GM12878 (cell line): ENCODE results near the gene PDSS2. TPM values are rescaled to one million over a fixed set of nuclear protein-coding genes. Genes with fewer than 3 reads are reported as not detected.

ENCODE experiments used
- ATAC-seq: fragments of 200-7000 bp; cut with Tn5 transposase; 3 replicates; pipeline ENCODE4 v1.9.1; 2020; ENCODE audit warnings: mild to moderate bottlenecking, moderate library complexity
- BruUV-seq: library from RNA; stranded (reverse); fragments of 400-500 nt; replicated peaks from 2 replicates; lab custom pipeline; 2021; lab: Mats Ljungman, UMichigan
- CTCF ChIA-PET: fragments of 300-600 bp; sonication (Branson Sonifier 250); formaldehyde crosslinking; extraction: SDS; loops from one replicate; lab custom pipeline; 2021; ENCODE audit warnings: inconsistent platforms; lab: Yijun Ruan, JAX
- POLR2A ChIA-PET: fragments of 350-600 bp; formaldehyde crosslinking; extraction: SDS; loops from one replicate; lab custom pipeline; 2021; ENCODE audit warnings: inconsistent platforms; lab: Charles Lee
- RAD21 ChIA-PET: fragments of 300-600 bp; sonication (Branson Sonifier 250); formaldehyde crosslinking; loops from one replicate; lab custom pipeline; 2023; ENCODE audit warnings: antibody characterized with exemption; ENCODE audit not compliant: unreplicated experiment; lab: Charles Lee
- SMC1A ChIA-PET: fragments of 300-600 bp; sonication (Branson Sonifier 250); formaldehyde crosslinking; loops from one replicate; lab custom pipeline; 2023; ENCODE audit not compliant: unreplicated experiment, uncharacterized antibody; lab: Charles Lee
- DNase-seq: peaks from one replicate; pipeline ENCODE4 v3.0.0-alpha.2; 2011; ENCODE audit warnings: low read depth, low spot score
- FAIRE-seq: peaks from 3 replicates; lab custom pipeline; 2011; peaks lifted over from hg19 to GRCh38; lab: Jason Lieb, UNC
- H2AFZ ChIP-seq: 2 replicates; pipeline ENCODE4 v1.6.0; 2011; ENCODE audit warnings: low read depth, low read length, control low read depth; ENCODE audit not compliant: control insufficient read depth
- H3K27ac ChIP-seq: 2 replicates; pipeline ENCODE4 v1.5.1; 2011; ENCODE audit warnings: control low read depth; ENCODE audit not compliant: control insufficient read depth, insufficient read depth
- H3K27me3 ChIP-seq, 2 experiments: replicated peaks in 1 of 2; 2 replicates each; pipeline versions ENCODE4 v1.6.0 to v1.6.1; 2011; ENCODE audit warnings: low read length in 1 of 2; ENCODE audit not compliant: control insufficient read depth in 2 of 2, insufficient read depth in 2 of 2
- H3K36me3 ChIP-seq, 2 experiments: 2 replicates each; pipeline ENCODE4 v1.5.1; 2011; ENCODE audit warnings: low read length in 1 of 2; ENCODE audit not compliant: control insufficient read depth in 2 of 2, insufficient read depth in 2 of 2
- H3K4me1 ChIP-seq: 2 replicates; pipeline ENCODE4 v1.6.1; 2011; ENCODE audit warnings: mild to moderate bottlenecking, low read length, moderate library complexity, mixed read lengths; ENCODE audit not compliant: control insufficient read depth, insufficient read depth
- H3K4me2 ChIP-seq: 2 replicates; pipeline ENCODE4 v1.6.0; 2011; ENCODE audit warnings: control low read depth; ENCODE audit not compliant: control insufficient read depth, insufficient read depth
- H3K4me3 ChIP-seq: fragments of 200-600 bp; sonication (generic); 2 replicates; pipeline ENCODE4 v1.5.1; 2016
- H3K79me2 ChIP-seq: 2 replicates; pipeline ENCODE4 v1.6.0; 2011; ENCODE audit warnings: low read length; ENCODE audit not compliant: control insufficient read depth, insufficient read depth
- H3K9ac ChIP-seq: 2 replicates; pipeline ENCODE4 v1.8.0; 2011; ENCODE audit warnings: low read length, control low read depth, mixed read lengths; ENCODE audit not compliant: control insufficient read depth, insufficient read depth
- H3K9me3 ChIP-seq: replicated peaks from 3 replicates; pipeline ENCODE4 v1.5.1; 2011; ENCODE audit warnings: mild to moderate bottlenecking, low read length; ENCODE audit not compliant: control insufficient read depth, insufficient read depth
- H4K20me1 ChIP-seq: 2 replicates; pipeline ENCODE4 v1.6.0; 2011; ENCODE audit not compliant: control insufficient read depth, insufficient read depth
- CBX3 ChIP-seq: fragments of 200-600 bp; sonication (generic); IDR thresholded peaks from 2 replicates; pipeline ENCODE4 v1.6.1; 2016; ENCODE audit warnings: low read depth, borderline replicate concordance
- CBX5 ChIP-seq: sonication (generic); IDR thresholded peaks from 2 replicates; pipeline ENCODE4 v1.6.1; 2016; ENCODE audit warnings: low read depth, moderate library complexity, mild to moderate bottlenecking, inconsistent platforms
- CEBPB ChIP-seq, 2 experiments: fragments of 150-350 bp in 1 of 2; IDR thresholded peaks; 2 replicates each; pipeline ENCODE4 v1.6.1; 2012 to 2014; ENCODE audit warnings: low read depth in 2 of 2, low read length in 2 of 2, borderline replicate concordance in 1 of 2, inconsistent platforms in 1 of 2
- DPF2 ChIP-seq: fragments of 450-650 bp; IDR thresholded peaks from 2 replicates; pipeline ENCODE4 v1.6.1; 2017; ENCODE audit warnings: mild to moderate bottlenecking
- EP300 ChIP-seq, 2 experiments: fragments of 150-350 bp in 1 of 2; IDR thresholded peaks; 2 replicates each; pipeline ENCODE4 v1.6.1; 2011 to 2012; ENCODE audit warnings: low read depth in 2 of 2, low read length in 2 of 2, borderline replicate concordance in 1 of 2, improper control_type of control experiment in 1 of 2, inconsistent platforms in 1 of 2; ENCODE audit not compliant: control insufficient read depth in 1 of 2
- EZH2 ChIP-seq: IDR thresholded peaks from 2 replicates; pipeline ENCODE4 v1.6.1; 2012; ENCODE audit warnings: low read depth, mild to moderate bottlenecking, control low read depth, inconsistent platforms, low read length, borderline replicate concordance; ENCODE audit not compliant: control insufficient read depth
- FOS ChIP-seq: IDR thresholded peaks from 3 replicates; pipeline ENCODE4 v1.6.1; 2011; ENCODE audit warnings: borderline replicate concordance; ENCODE audit not compliant: insufficient read length; ENCODE audit errors: extremely low read depth
- GABPA ChIP-seq: IDR thresholded peaks from 2 replicates; pipeline ENCODE4 v1.6.1; 2014; ENCODE audit warnings: antibody characterized with exemption, low read depth, mild to moderate bottlenecking, inconsistent platforms
- KDM1A ChIP-seq: fragments of 200-600 bp; sonication (generic); IDR thresholded peaks from 2 replicates; pipeline ENCODE4 v1.6.1; 2016; ENCODE audit warnings: borderline replicate concordance
- STAT1 ChIP-seq: fragments of 450-650 bp; conservative IDR thresholded peaks from 2 replicates; pipeline ENCODE4 v1.6.1; 2014; ENCODE audit warnings: antibody characterized with exemption, mild to moderate bottlenecking
- SUPT20H ChIP-seq: IDR thresholded peaks from 2 replicates; pipeline ENCODE4 v1.6.1; 2011; ENCODE audit warnings: low read depth, mild to moderate bottlenecking, low read length, moderate library complexity, borderline replicate concordance; ENCODE audit not compliant: control insufficient read depth
- TCF3 ChIP-seq: IDR thresholded peaks from 2 replicates; pipeline ENCODE4 v1.6.1; 2012; ENCODE audit warnings: low read depth, mild to moderate bottlenecking, low read length, borderline replicate concordance; ENCODE audit not compliant: insufficient read depth
- YBX1 ChIP-seq: fragments of 450-650 bp; IDR thresholded peaks from 2 replicates; pipeline ENCODE4 v1.6.1; 2016; ENCODE audit warnings: antibody characterized with exemption
- YY1 ChIP-seq: IDR thresholded peaks from 2 replicates; pipeline ENCODE4 v1.6.1; 2011; ENCODE audit warnings: low read depth, mild to moderate bottlenecking, low read length
- ZBED1 ChIP-seq: IDR thresholded peaks from 2 replicates; pipeline ENCODE4 v1.6.1; 2016; ENCODE audit warnings: borderline replicate concordance
- WGBS: methylation state at CpG from one replicate; pipeline ENCODE4 v1.1.6; 2016; ENCODE audit warnings: low lambda C conversion rate; ENCODE audit not compliant: insufficient replicate concordance, insufficient coverage; ENCODE audit errors: missing lambda C conversion rate; 5-methylcytosine and 5-hydroxymethylcytosine counted together
- in situ Hi-C: fragments of 300-500 bp; cut with MboI; formaldehyde crosslinking; loops from 9 replicates; pipeline ENCODE4 v1.14.3; 2018; ENCODE audit warnings: mixed read lengths
- intact Hi-C: fragments of 100-400 bp; cut with micrococcal nuclease; formaldehyde crosslinking; loops from one replicate; pipeline ENCODE4 v1.14.2; 2022; ENCODE audit not compliant: unreplicated experiment
- polyA plus RNA-seq, 11 experiments: library from polyadenylated mRNA; depleted of rRNA in 4 of 11; unstranded in 6 of 11; stranded (reverse) in 5 of 11; fragments of >200 nt; fragmentation: Nextera tagmentation in 4 of 11; fragmentation: Illumina TruSeq in 1 of 11; extraction: Ambion mirVana in 4 of 11; extraction: Trizol in 1 of 11; gene quantifications; 1 replicate in 1 of 11; 2 replicates in 10 of 11; pipeline versions ENCODE4 v1.2.1 to v1.2.3, GENCODE V29; 2011 to 2016; ENCODE audit warnings: inconsistent platforms in 2 of 11, missing spikeins in 2 of 11, low read depth in 1 of 11
- total RNA-seq, 4 experiments: library from RNA; depleted of rRNA in 3 of 4; stranded (reverse); fragments of >200 nt in 3 of 4; fragmentation: Illumina TruSeq in 1 of 4; extraction: Trizol in 1 of 4; gene quantifications; 2 replicates each; pipeline versions ENCODE4 v1.2.1 to v1.2.3, GENCODE V29; 2013 to 2021
- TF ChIP-seq, protein P1 (sequence below): fragments of 450-650 bp; conservative IDR thresholded peaks from 2 replicates; pipeline ENCODE4 v1.6.1; 2017; ENCODE audit warnings: mild to moderate bottlenecking, moderate library complexity
- TF ChIP-seq, protein P2 (sequence below): IDR thresholded peaks from 2 replicates; pipeline ENCODE4 v1.6.1; 2011; ENCODE audit warnings: low read depth, low read length, improper control_type of control experiment, borderline replicate concordance

PDSS2 gene
- total and polyA plus RNA-seq, 10 of the 15 experiments (the other 5 are each of a cell fraction or from before 2014, with no cell fraction given): 7.7 to 15.5 (median 9.6) TPM

DNA sequence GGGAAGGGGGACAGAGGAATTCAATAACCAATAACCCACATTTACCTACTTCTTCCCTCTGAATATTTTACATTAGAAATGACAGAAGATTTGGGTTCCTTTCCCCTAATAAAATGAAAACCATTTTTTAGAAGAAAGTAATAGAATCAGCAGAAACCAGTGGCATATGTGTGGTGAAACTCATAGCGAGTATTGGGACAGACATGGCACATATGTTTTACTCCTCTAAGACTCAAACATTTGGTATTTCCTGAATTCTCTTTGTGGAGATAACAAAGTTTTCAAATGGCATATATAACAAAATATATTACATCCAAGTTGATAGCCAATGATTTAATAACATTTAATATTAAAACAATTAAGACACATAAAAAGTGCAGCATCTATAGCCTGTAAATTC, 331.2 kb downstream of the PDSS2 start:
- 94% methylated on average over 1 of the region's 1 CpG for WGBS
- no peaks in the 10 kb centered on the region for H3K9me3 ChIP-seq
- no peak overlapping the region for H2AFZ ChIP-seq
- intact Hi-C loops (no loop called here), in situ Hi-C loops (no loop called here)
- no TSS peak for BruUV-seq
- DNase-seq (no peak), ATAC-seq (no peak), FAIRE-seq (no peak)
- H3K27ac ChIP-seq: no peak overlapping the region
- no peaks in the 10 kb centered on the region for H4K20me1 ChIP-seq
- SMC1A ChIA-PET: no interaction called here
- RAD21 ChIA-PET: no interaction called here
- POLR2A ChIA-PET: no interaction called here
- H3K79me2 ChIP-seq: no peaks in the 10 kb centered on the region
- no peak overlapping the region for H3K4me3 ChIP-seq
- H3K4me1 ChIP-seq: peaks cover 13% of the 10 kb centered on the region
- no peaks in the 10 kb centered on the region for H3K27me3 ChIP-seq
- TF ChIP-seq GABPA: no peak
- TF ChIP-seq, protein P1, sequence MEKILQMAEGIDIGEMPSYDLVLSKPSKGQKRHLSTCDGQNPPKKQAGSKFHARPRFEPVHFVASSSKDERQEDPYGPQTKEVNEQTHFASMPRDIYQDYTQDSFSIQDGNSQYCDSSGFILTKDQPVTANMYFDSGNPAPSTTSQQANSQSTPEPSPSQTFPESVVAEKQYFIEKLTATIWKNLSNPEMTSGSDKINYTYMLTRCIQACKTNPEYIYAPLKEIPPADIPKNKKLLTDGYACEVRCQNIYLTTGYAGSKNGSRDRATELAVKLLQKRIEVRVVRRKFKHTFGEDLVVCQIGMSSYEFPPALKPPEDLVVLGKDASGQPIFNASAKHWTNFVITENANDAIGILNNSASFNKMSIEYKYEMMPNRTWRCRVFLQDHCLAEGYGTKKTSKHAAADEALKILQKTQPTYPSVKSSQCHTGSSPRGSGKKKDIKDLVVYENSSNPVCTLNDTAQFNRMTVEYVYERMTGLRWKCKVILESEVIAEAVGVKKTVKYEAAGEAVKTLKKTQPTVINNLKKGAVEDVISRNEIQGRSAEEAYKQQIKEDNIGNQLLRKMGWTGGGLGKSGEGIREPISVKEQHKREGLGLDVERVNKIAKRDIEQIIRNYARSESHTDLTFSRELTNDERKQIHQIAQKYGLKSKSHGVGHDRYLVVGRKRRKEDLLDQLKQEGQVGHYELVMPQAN: no peak
- no peak for TF ChIP-seq SUPT20H
- TF ChIP-seq TCF3: no peak
- TF ChIP-seq EP300 (IDR thresholded peaks at IDR 0.05; ENCODE audit: borderline replicate concordance in 1 of 2, control insufficient read depth in 1 of 2, low read depth in 2 of 2, low read length in 2 of 2): no peak
- no peak for TF ChIP-seq YBX1
- no peak for TF ChIP-seq YY1
- no peak for TF ChIP-seq CEBPB (IDR thresholded peaks at IDR 0.05; ENCODE audit: borderline replicate concordance in 1 of 2, low read depth in 2 of 2, low read length in 2 of 2)
- TF ChIP-seq EZH2: no peak
- TF ChIP-seq, protein P2, sequence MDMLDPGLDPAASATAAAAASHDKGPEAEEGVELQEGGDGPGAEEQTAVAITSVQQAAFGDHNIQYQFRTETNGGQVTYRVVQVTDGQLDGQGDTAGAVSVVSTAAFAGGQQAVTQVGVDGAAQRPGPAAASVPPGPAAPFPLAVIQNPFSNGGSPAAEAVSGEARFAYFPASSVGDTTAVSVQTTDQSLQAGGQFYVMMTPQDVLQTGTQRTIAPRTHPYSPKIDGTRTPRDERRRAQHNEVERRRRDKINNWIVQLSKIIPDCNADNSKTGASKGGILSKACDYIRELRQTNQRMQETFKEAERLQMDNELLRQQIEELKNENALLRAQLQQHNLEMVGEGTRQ: no peak
- no peak for TF ChIP-seq KDM1A
- no peak for TF ChIP-seq ZBED1
- TF ChIP-seq STAT1: no peak
- no peak for TF ChIP-seq CBX5
- TF ChIP-seq DPF2: no peak
- no peak for TF ChIP-seq CBX3
- no peak for TF ChIP-seq FOS
- no peaks in the 10 kb centered on the region for H3K36me3 ChIP-seq
- H3K9ac ChIP-seq: no peak overlapping the region
- H3K4me2 ChIP-seq: no peak overlapping the region
- CTCF ChIA-PET: no interaction called here
